ENCODE results near the gene DDN.

Gene DDN

DNA sequence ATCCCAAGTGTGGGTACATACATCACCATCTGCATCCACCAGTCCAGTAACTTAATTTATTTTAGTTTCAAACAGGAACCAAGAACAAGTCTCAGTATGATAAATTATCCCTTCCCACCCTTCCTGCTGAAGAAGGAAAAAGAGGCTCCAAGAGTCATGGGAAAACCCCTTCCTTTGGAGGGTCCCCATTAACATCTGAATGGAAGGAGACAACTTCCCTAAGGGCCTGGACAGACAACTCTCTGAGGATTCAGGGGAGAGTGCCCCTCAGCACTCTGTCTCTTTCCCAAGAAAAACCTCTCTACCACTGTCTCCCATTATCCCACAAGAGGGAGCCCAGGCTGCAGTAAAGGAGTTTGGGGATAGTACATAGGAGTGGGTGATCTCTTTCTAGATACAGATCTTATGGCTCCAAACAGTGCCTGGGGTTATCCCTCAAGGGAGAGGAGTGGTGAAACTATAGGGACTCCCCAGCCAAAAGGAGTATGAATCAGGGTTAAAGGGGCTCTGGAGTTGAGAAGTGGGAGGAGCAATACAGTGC is 33.8 kb downstream of the DDN start:
- DNase-seq, result peak; percentile 45

DNA sequence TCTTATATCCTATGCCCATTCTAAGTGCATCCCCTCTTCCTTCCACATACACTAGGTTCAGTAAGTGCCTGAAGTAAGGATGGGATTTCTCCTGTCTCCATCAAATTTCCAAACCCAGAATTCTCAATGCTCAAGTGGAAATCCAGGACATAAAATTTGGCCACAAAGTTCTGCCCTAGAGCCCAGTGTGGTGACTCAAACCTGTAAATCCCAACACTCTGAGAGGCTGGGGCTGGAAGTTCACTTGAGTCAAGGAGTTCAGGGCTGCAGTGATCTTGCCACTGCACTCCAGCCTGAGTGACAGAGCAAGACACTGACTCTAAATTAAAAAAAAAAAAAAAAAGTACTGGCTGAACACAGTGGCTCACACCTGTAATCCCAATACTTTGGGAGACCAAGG is 37.4 kb downstream of the DDN start:
- DNase-seq, result no peak

DNA sequence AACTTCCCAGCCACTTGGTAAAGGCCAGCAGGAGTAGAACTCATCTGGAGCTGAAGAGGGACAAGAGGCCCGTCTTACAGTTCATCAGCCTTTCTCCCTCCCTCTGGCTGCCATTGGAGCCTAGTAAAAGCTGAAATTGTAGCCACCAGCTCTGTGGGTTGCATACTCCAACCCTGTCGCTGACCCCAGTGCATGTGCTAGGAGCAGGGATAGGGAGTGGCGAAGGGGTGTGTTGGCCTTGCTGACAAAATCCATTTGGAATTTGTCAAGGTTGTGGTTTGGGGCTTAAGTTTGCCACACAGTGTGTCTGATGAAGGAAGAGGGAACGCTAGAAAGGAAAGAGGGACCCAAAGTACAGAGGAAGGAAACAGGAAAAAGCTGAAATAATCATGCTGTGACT is 37.8 kb downstream of the DDN start:
- DNase-seq, result no peak

DNA sequence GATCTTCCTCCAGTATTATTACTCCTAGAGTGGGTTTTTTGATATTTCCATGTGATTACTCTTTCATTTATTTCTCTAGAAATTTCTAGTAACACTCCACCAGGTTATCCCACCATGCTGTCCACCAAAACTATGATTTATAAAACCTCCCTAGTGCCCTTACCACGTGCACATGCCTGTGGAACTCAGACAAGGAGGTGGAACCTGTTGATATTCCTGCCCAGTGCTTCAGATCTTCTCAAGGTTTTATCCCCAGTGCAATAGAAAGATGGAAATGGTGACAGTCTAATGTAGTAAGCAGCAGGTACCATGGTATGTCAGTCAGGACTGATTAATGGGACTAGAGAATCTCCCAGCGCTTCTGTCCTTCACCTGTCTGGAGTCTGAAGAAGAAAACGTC is 38.3 kb downstream of the DDN start:
- no peak for DNase-seq

DNA sequence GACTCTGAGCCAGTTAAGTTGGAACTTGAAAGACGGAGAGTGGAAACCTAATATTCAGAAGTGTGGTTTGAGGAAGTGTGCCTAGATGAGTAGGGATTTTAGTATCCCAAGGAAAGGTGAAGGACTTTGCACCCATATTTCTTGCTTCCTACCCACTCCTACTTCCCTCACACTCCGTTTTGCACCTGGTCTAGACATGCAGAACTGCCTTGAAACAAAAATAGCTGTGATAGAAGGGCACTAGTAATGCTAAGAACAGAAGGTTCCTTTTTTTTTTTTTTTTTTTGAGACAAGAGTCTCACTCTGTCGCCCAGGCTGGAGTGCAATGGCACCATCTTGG is 41.2 kb downstream of the DDN start:
- DNase-seq, result no peak

DNA sequence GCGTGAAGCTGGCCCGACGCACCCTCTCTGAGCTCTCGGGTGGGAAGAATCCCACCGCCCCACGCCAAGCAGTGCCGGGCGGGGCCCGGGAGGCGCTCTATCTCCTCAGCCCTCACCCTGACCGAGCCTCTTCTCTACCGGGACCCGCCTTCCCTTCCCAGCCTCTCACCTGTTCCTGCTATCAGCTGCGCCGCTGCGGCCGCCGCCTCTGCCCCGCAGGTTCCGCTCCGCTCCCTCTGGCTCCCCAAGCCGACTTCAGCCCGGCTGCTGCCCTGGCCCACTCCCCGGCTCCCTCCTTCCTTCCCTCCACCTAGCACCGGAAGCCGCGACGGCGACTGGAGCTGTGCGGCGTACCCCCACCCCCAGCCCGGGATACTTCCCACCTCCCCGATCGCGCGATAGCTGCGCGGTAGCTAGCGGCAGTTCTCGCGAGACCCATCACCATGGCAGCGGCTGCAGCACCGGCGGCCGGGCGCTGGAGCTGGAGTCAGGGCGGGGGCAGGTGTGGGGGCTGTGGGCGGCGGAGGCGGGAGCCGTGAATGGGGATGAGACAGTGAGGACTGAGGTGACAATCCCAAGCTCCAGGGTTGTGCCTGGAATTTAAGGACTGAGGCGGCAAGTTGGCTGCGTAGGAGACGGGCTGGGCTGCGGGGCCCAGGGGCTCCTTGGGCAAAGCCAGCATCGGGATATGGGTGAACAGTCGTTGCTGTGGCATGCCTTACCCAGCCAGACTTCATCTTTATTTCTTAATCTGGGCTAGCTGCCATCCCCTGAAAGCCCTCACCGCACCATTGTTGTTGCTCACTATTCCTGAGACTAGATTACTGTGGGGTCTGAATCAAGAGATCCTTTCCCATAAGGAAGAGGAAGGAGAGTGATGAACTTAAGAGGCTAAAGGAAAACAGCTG is 41.8 kb downstream of the DDN start, which contains the start of gene ARF3:
Gene ARF3, minus strand, starts transcription at position 347 of the 908 bp plus-strand sequence. CDS start 16,392 bp downstream, outside the sequence.
- DNase-seq, result peak; percentile 95

DNA sequence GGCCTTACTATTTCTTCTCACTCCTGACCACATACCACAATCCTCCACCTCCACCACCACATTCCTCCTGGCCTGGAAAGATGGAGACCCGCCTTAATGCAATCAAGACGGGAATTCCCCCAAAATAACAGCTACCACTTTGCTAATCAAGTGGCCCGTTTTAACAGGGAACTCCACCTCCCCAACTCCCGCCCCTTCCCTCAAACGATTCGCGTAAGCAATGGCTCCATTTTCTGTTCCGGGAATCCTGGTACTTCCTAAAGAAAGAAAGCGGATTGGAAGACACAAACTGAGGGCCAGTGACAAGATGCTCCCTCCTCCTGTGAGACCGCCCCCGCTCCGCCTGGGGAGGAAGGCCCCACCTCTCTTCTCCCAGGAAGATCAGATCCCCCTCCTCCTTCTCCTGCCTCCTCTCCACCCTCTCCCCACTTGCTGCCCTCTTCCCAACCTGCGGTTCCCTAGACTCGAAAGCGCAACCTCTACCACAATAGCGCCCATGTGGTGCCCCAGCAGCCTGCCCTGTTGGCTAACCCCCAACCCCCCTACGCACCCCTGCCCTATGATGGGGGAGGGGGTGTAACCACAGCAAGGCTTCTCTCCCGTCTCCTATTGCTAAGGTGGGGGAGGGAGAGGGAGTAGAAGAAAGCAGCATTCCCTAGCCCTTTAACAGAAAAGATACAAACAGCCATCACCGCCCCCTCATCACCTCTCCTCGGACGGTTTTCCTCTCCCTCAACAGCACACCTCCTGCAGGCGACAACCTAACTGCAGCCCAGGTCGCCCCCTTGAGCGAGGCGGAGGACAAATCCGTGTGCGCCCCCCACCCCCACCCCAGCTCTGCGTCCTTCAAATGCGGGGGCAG is 42.7 kb downstream of the DDN start:
- DNase-seq, result peak; percentile 96

DNA sequence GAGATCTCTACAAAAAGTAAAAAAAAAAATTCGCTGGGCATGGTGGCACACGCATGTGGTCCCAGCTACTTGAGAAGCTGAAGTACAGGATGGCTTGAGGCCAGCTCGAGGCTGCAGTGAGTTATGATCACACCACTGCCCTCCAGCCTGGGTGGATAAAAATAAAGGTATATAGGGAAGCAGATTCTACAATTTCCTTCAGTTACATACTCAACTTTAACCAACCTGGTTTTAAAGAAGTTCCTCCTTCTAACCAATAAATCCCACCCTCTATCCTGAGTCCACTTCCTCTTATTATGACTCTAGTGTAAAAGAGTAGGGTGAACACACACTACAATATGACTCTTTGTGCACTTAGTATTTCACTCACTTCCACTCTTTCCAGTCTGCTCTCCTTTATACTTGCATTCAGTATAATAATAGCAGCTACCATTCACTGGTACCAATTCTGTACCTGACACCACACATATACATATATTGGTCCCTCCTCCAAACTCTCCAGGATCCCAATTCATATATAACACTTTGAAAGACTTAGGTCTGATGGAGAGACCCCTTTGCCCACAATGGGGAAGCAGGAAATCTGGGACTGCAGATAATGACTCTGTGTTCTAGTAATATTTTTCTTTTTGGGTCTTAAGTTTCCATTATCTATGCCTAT is 44.2 kb downstream of the DDN start:
- DNase-seq, result no peak

DNA sequence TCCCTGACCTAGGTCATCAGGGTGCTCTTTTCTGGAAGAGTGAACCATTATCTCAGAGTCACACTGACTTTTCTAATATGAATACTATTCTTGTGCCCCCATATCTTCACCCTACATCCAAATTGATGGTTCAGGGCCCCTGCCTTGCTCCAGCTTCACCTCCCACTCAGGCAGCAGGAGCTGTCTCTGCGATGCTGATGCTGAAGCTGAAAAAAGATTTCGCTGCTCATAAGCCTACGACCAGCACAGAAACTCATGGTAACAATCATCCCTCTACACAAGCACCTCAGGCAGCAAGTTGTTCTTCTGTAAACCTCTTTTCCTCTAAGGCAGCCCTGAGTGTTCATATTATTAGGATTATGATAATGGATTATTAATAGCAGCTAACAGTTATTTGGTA is 45.1 kb downstream of the DDN start:
- DNase-seq, result no peak

DNA sequence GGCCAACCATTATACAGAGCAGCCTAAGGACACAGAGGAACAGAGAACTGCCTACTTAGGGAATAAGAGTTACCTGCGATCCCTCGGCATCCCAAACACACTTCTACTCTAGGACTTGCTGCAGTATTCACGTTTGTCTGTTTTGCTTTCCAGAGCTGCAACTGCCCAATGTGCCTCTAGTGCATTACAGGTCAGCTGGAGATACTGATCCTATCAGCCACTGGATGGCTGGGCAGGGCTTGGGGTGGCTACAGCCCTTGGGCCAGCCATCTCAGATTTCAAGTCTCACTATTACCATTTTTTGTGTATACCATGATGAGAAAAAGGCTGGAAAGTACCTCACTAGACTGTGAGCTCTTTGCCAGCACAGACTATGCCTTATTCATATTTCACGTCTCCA is 46.5 kb downstream of the DDN start:
- DNase-seq, result no peak

DNA sequence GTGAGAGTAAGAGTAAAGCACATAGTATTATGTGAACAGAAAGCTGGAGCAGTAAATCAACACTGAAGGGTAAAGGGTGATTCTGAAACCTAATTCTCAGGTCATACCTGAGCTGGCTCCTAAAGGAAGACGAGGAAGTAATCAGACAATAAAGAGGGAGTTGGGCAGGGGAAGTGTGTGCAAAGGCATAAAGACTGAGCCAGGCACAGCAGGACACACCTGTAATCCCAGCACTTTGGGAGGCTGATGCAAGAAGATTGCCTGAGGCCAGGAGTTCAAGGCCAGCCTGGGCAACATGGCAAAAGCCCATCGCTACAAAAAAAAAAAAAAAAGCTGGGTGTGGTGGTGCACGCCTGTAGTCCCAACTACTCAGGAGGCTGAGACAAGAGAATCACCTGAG is 51.4 kb downstream of the DDN start:
- DNase-seq, result no peak

DNA sequence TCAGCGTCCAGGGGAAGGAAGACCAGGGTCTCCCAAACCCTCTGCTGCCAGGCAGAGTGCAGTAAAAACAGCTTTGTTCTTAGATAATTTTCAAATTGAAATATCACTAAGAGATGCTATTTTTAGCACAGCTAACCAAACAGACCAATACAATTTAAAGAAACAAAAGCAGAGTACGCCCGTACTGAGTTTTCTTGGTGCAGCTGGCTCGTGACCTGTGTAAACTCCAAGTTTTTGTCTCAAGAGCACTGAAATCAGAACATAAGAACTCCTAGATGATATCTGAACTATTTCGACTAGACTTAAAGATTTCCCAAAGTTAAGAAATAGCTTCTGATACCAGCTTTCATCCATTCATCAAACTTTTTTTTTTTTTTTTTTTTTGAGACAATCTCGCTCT is 52.2 kb downstream of the DDN start:
- DNase-seq, result no peak

DNA sequence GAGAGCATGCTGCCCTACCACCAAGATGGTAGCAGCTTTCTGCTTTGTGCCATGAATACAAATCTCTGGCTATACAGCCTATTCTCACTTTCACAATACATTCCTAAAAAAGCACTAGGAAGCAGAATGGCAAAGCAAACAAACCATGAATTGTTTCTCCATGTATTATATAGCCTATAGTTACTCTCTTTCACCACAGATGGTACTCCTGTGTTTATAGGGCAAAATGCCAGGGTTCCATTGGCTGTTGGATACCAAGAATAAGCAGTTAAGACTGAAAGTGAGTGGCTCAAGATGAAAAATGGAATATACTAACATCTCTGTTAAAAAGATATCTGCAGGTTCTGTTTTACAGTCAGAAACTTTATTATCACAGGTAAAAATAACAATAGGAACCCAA is 53.0 kb downstream of the DDN start:
- DNase-seq, result no peak

All from fibroblast of skin of scalp (primary cell).